Measurements from ENCODE around the gene SMARCA5. TPM values are rescaled to one million over a fixed set of nuclear protein-coding genes. Genes with fewer than 3 reads are reported as not detected.

The SMARCA5 gene
- total RNA-seq, 2 experiments from 2014 or later, result 44.3 to 48.2 TPM

GRCh38 chr4:143606480-143606879 is 93.0 kb downstream of the SMARCA5 start:
- Mint-ChIP-seq H3K27ac (no peak overlapping the region), H3K4me1 (no peaks in the 10 kb centered on the region), H3K9me3 (no peaks in the 10 kb centered on the region), H3K27me3 (peaks cover 3% of the 10 kb centered on the region), H3K36me3 (ENCODE audit: low read depth) (no peaks in the 10 kb centered on the region), H3K4me3 (no peak overlapping the region)
- no peak for DNase-seq
- ChIA-PET CTCF (interaction anchor here (1.1 kb wide), 1 partner anchor 12 kb away, joined by 3 read pairs; no protein-coding TSS in a partner anchor), POLR2A (no interaction called here)

Other genes with a start within 250 kb of the SMARCA5 start
- under 1 TPM; 0.60 to 0.75 TPM for gene GAB1, start 176.8 kb upstream of the SMARCA5 start, total RNA-seq
- gene FREM3, start 187.0 kb downstream of the SMARCA5 start, total RNA-seq, result not detected